Islet precursor cell (in vitro differentiated cells): ENCODE data around the gene TMEM235.
"Not testable (repeated sequence)": the region's sequence is repeated elsewhere in the genome, so short reads cannot be mapped to it uniquely, and the experiment has no call there.

Source experiments
- DNase-seq: peaks from one replicate; pipeline ENCODE4 v3.0.0-alpha.2; 2018

Gene TMEM235

DNA sequence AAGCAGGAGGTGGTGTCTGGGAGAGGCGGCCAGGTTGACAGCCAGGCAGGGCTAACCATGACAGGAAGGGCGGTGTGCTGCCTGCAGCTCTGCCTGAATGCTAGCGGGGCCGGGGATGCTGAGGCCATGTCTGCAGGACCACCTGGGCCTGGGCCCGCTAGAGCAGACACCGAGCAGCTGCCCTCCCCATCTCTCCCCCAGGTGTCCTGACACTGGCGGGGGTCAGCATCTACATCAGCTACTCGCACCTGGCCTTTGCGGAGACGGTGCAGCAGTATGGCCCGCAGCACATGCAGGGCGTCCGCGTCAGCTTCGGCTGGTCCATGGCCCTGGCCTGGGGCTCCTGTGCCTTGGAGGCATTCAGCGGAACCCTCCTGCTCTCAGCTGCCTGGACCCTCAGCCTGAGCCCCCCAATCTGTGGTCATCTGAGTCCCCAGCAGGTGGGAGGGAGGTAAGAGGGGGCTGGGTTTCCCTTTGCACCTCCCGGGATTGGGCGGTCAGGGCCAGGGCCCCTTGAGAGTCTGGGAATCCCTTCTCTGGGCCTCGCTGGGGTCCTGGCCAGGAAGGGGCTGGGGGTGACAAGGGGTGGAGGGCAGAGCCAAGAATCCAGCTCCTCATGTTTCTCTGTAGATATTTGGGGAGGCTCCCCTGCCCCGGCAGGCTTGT is 7.5 kb downstream of the TMEM235 start:
- DNase-seq: peak; percentile 56

DNA sequence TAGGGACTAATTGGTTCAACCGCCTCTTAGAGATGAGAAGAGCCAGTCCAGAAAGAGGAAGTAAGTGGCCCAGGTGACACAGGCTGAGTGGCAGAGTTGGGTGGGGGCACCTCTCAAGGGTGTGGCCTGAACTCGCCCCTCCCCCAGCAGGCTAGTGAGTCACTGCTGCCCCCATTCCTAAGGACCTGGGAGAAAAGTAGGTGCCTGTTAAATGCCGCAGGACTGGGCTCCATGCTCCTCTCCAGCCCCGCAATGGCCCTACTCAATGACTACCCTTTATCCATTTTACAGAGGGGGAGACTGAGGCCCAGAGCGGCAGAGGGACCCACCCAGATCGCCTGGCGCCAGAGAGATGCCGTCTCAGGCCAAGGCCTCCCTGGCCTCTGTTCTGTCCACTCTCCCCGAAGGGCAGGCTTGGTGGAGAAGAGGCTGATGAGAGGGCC is 8.1 kb downstream of the TMEM235 start:
- DNase-seq: peak; percentile 58

DNA sequence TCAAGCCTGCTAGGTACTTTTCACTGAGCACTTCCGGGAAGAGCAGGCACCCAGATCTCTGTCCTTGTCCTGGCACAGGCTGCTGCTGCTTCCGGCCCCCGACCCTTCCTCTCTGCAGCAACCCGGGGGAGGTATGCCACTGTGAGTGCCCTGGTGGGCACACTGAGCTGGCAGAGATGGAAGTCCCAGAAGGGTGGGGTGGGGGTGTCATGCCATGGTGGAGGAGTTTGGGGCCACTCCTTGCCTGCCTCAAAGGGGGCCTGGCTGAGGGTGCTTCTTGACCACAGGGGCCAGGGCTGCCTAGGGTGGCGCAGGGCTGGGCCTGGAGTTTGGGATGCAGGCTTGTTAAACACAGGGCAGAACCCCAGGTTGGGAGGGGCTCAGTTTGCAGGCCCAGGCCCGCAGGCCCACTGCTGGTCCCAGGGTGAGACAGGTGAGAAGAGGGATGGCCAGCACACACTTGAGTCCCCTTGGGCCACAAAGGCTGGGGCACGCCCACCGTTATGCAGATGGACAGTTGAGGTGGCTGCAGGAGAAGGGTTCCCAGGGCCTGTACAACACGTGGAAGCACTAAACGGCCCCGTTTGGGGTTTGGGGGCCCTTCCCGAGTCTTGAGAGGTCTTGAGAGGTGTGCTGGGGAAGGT is 8.7 kb downstream of the TMEM235 start:
- peak; percentile 51 for DNase-seq

DNA sequence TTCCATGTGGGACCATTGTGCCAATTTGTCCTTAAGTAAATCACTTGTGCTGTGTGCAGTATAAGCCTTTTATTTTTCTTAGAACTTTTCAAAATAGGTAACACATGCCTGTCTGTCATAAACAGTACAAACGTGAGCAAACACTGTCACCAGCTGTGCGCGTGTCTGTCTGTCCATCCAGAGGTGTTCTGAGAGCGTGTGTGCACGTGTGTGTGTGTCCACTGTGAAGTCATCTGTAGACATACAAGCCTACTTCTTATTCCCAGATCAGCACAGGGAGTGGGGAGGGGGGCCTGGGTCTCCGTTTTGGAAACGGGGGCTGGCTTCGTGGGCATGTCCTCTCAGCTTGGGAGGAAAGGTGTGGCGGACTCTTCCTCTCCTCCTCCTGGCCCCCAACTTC is 9.4 kb downstream of the TMEM235 start:
- DNase-seq: no peak

GRCh38 chr17:78241277-78242023 is 10.0 kb downstream of the TMEM235 start:
- peak; percentile 70 for DNase-seq

- DNase-seq: peak; percentile 80
Observed at GRCh38 chr17:78242024-78242742, 10.8 kb downstream of the TMEM235 start.

GRCh38 chr17:78247304-78247703 is 15.9 kb downstream of the TMEM235 start:
- peak; percentile 87 for DNase-seq

GRCh38 chr17:78248051-78248914 is 16.9 kb downstream of the TMEM235 start:
- no peak for DNase-seq

DNA sequence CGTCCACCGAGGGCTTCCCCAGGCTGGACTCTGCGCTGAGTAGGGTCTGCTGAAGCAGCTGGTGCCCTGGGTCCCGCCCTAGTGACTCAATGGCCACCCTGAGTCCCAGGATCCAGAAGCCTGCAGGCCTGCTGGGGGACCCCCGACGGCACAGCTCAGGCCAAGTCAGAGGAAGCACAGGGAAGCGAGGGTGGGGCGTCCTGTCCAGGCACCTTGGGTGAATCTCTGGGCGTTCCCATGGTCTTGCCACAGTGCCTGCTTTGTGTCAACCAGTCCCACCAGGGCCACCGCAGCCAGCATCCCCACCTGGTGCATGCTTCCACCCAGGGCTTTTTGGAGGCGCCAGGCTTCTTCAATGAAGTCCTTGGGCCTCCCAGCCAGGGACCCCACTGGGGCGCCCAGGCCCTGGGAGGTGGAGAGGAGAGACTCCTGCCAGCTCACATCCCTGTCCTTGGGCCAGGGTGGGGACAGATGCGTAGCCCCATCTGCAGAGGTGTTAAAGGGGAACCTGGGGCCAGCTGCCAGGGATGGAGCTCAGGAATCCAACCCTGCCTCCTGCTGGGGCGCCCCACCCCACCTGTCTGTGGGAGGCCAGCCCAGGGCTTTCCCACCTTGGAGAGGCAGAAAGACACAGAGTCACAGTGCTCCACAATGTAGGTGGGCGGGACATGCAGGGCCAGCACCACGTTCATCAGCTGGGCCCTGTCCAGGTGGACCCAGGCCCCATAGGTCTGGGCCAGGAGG is 17.8 kb downstream of the TMEM235 start:
- DNase-seq: no peak

DNA sequence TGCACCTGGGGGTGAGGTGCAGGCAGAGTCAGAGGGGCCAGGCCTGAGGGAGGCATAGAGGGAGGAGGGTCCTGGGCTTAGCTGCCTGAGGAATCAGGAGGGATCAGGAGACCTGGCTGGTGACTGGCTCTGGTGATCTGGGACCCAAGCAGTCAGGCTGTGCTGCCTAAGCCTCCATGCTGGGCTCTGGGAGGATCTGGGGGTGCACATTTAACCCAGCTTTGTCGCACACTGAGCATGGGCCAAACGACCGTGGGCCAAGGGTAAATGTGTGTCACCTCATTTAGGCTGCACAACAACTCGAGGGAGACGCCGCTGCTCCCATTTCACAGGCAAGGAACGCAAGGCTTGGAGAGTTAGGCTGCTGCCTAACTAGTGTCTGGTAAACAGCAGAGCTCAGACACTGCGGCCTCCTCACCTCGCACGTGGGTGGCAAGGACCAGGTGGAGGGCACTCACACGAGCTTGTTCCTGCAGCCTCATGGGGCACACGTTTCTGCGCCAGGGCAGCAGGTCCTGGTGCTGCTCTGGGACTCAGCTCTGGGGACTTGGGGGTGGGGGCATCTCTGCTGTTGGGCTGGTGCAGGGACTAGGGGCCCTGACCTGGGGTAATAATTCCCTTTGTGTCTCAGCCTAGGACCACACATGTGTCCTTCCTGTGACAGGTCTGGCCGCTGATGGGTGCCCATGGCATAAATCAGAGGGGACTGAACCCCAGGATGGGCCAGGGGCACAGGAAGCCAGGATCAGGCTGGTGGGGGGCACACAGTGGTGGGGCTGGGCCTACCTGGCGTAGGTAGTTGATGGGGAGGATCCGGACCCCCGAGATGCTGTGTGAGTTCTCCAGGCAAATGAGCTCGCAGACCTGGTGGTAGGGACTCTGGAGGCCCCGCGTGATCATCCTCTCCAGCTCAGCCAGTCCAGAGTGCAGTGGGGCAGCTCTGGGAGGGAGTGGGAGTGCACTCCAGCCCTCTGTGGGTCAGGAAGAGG is 18.7 kb downstream of the TMEM235 start:
- no peak for DNase-seq

DNA sequence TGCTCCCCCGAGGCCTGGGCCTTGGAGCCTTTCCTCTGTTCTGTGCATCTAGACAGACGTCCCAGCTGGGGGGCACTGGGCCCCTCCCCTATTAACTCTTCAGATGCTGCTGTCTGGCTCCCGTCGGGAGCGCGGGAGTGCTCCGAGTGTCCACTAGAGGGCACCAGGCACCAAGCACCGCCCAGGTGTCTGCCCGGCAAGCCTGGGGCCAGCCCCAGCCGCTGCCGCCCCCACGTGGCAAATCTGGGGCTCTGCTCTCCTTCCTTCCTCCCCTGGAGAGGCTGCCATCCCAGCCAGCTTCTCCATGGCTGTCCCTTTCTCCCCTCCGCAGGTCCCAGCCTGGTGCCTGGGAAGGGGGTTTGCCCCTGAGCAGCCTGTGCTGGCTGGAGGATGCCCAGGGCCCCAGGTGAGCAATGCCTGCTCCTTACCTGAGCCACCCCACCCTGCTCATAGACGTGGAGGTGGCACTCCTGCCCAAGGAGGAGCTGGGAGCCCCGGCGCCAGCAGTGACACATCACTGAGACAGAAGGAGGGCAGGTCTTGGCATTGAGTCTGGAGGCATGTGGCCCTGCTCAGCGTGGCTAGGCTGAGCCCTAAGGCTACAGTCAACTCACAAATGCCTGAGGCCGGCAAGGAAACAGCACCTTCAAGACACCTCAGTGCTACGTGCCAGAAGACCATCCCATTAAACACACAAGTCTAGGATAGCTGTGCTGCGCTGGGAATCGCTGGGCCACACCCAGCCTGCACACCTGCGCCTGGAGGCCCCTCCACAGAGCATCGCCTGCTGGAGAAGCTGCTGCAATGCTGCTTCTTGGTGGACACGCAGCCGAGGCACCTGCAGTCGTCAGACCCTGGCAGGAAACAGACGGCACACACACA is 19.7 kb downstream of the TMEM235 start:
- peak; percentile 96 for DNase-seq

- no peak for DNase-seq
Observed at GRCh38 chr17:78251773-78252103, 20.3 kb downstream of the TMEM235 start.

- no peak for DNase-seq
Observed at GRCh38 chr17:78252111-78252634, 20.7 kb downstream of the TMEM235 start.

- no peak for DNase-seq
Observed at GRCh38 chr17:78252701-78253635, 21.5 kb downstream of the TMEM235 start.

DNA sequence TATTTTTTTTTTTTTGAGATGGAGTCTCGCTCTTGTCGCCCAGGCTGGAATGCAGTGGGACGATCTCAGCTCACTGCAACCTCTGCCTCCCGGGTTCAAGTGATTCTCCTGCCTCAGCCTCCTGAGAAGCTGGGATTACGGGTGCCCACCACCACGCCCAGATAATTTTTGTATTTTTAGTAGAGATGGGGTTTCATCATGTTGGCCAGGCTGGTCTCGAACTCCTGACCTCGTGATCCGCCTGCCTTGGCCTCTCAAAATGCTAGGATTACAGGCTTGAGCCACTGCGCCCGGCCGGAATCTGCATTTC is 22.2 kb downstream of the TMEM235 start:
- DNase-seq: not testable (repeated sequence)

GRCh38 chr17:78253946-78254672 is 22.7 kb downstream of the TMEM235 start:
- peak; percentile 98 for DNase-seq

DNA sequence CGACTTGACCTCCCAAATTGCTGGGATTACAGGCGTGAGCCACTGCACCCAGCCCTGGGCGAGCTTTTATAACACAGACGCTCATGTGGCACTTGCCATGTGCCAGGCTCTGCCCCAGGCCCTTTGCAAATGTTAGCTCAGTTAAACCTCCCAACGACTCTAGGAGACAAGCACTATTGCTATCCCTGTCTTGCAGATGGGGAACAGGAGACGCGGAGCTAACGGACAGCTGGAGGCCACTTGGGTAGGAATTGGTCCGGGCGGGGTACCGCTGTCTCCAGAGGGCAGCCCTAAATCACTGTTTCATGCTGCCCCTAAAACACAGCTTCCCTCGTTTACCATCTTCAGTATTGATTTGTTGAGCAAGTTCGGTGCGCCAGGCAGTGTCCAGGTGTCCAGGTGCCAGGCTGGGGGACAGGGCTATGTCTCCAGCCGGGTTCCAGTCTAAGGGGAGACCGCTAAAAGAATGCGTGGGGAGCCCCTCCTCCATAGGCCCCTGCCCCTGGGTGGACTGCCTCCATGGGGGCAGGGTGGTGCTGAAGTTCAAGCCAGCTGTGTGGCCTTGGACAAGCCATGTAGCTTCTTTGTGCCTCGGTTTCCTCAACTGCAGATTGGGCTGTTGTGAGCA is 23.7 kb downstream of the TMEM235 start:
- DNase-seq: no peak
